ENCODE measurements around the gene TBCA.

DNA sequence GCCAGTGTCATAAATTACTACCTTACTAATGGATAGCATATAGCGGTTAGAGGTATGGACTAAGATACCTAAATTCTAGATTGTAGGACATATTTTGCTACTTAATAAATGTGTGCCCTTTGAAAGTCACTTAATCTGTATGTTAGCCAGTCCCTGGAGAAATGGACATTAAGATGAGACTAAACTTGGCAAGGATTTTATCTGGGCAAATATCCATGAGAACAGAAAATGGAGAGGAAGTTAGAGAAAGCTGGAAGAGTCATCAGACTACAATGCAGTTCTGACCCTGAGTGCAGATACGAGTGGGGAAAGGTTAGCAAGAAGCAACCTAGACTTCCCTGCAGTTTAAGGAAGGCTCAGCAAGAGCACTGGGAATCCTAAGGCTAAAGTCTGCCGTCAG is 33.0 kb downstream of the TBCA start:
- no peak for TF ChIP-seq CTCF (IDR thresholded peaks at IDR 0.05; ENCODE audit: low read depth, low read length, poor library complexity, severe bottlenecking)
- no peak for TF ChIP-seq EZH2phosphoT487 (IDR thresholded peaks at IDR 0.05; ENCODE audit: borderline replicate concordance, low read length)
